Measurements from ENCODE around the gene PXN.

- TF ChIP-seq, protein P1, sequence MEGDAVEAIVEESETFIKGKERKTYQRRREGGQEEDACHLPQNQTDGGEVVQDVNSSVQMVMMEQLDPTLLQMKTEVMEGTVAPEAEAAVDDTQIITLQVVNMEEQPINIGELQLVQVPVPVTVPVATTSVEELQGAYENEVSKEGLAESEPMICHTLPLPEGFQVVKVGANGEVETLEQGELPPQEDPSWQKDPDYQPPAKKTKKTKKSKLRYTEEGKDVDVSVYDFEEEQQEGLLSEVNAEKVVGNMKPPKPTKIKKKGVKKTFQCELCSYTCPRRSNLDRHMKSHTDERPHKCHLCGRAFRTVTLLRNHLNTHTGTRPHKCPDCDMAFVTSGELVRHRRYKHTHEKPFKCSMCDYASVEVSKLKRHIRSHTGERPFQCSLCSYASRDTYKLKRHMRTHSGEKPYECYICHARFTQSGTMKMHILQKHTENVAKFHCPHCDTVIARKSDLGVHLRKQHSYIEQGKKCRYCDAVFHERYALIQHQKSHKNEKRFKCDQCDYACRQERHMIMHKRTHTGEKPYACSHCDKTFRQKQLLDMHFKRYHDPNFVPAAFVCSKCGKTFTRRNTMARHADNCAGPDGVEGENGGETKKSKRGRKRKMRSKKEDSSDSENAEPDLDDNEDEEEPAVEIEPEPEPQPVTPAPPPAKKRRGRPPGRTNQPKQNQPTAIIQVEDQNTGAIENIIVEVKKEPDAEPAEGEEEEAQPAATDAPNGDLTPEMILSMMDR (conservative IDR thresholded peaks at IDR 0.05; ENCODE audit: low read depth in 2 of 2), result no peak
- TF ChIP-seq, protein P2, sequence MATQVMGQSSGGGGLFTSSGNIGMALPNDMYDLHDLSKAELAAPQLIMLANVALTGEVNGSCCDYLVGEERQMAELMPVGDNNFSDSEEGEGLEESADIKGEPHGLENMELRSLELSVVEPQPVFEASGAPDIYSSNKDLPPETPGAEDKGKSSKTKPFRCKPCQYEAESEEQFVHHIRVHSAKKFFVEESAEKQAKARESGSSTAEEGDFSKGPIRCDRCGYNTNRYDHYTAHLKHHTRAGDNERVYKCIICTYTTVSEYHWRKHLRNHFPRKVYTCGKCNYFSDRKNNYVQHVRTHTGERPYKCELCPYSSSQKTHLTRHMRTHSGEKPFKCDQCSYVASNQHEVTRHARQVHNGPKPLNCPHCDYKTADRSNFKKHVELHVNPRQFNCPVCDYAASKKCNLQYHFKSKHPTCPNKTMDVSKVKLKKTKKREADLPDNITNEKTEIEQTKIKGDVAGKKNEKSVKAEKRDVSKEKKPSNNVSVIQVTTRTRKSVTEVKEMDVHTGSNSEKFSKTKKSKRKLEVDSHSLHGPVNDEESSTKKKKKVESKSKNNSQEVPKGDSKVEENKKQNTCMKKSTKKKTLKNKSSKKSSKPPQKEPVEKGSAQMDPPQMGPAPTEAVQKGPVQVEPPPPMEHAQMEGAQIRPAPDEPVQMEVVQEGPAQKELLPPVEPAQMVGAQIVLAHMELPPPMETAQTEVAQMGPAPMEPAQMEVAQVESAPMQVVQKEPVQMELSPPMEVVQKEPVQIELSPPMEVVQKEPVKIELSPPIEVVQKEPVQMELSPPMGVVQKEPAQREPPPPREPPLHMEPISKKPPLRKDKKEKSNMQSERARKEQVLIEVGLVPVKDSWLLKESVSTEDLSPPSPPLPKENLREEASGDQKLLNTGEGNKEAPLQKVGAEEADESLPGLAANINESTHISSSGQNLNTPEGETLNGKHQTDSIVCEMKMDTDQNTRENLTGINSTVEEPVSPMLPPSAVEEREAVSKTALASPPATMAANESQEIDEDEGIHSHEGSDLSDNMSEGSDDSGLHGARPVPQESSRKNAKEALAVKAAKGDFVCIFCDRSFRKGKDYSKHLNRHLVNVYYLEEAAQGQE (IDR thresholded peaks at IDR 0.05; ENCODE audit: unreplicated experiment), result no peak
- TF ChIP-seq JUNB (IDR thresholded peaks at IDR 0.05; ENCODE audit: unreplicated experiment), result no peak
- no peak for TF ChIP-seq EZH2 (IDR thresholded peaks at IDR 0.05; ENCODE audit: low read depth, unreplicated experiment)
- TF ChIP-seq EZH2phosphoT487 (IDR thresholded peaks at IDR 0.05; ENCODE audit: unreplicated experiment), result no peak
- TF ChIP-seq POLR2AphosphoS5 (IDR thresholded peaks at IDR 0.05; ENCODE audit: low read depth), result no peak
- TF ChIP-seq CREB1 (CRISPR knock-in tag; IDR thresholded peaks at IDR 0.05; ENCODE audit: low read depth), result no peak
- no peak for TF ChIP-seq STAT1 (IDR thresholded peaks at IDR 0.05; ENCODE audit: unreplicated experiment)
- TF ChIP-seq, protein P3, sequence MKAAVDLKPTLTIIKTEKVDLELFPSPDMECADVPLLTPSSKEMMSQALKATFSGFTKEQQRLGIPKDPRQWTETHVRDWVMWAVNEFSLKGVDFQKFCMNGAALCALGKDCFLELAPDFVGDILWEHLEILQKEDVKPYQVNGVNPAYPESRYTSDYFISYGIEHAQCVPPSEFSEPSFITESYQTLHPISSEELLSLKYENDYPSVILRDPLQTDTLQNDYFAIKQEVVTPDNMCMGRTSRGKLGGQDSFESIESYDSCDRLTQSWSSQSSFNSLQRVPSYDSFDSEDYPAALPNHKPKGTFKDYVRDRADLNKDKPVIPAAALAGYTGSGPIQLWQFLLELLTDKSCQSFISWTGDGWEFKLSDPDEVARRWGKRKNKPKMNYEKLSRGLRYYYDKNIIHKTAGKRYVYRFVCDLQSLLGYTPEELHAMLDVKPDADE (IDR thresholded peaks at IDR 0.05), result no peak
- no peak for TF ChIP-seq ZNF331 (CRISPR knock-in tag; IDR thresholded peaks at IDR 0.05; ENCODE audit: low read depth)
- no peak for TF ChIP-seq NANOG (IDR thresholded peaks at IDR 0.05; ENCODE audit: borderline replicate concordance)
Observed at GRCh38 chr12:120190985-120191480, 74.5 kb downstream of the PXN start.

All from GM23338 (cell line).